Breast epithelium (tissue), 3 donors: ENCODE measurements around the gene AK9.

Experiments used
- CTCF ChIP-seq, 3 donors: fragments of 450-650 bp; IDR thresholded peaks; one replicate each; pipeline ENCODE4 v1.5.1; 2016 to 2017; ENCODE audit warnings: antibody characterized with exemption in 3 of 3, mild to moderate bottlenecking in 3 of 3, moderate library complexity in 3 of 3
- POLR2AphosphoS5 ChIP-seq, 3 donors: sonication (generic); formaldehyde crosslinking; IDR thresholded peaks; one replicate each; pipeline ENCODE4 v1.6.1; 2017; ENCODE audit warnings: antibody characterized with exemption in 3 of 3

- TF ChIP-seq CTCF (IDR thresholded peaks at IDR 0.05): no peak
- TF ChIP-seq POLR2AphosphoS5 (IDR thresholded peaks at IDR 0.05): no peak
Measured at GRCh38 chr6:109662192-109662591, 28.8 kb downstream of the AK9 start.
